Stimulated activated CD8-positive, alpha-beta memory T cell treated with anti-CD3 and anti-CD28 coated beads, Interleukin-4, amount 100 ng/mL, for 4 hours (primary cell): Measurements from ENCODE around the gene KIRREL3.

Experiments used
- DNase-seq, 2 donors: peaks; one replicate each; pipeline ENCODE4 v3.0.0-alpha.2; 2020; ENCODE audit warnings: low read depth in 2 of 2, low spot score in 1 of 2

The KIRREL3 gene

GRCh38 chr11:126585388-126585773, 415.2 kb downstream of the KIRREL3 start:
- DNase-seq = no peak

GRCh38 chr11:126583594-126584427, 416.8 kb downstream of the KIRREL3 start:
- DNase-seq = no peak

GRCh38 chr11:126583101-126583500, 417.5 kb downstream of the KIRREL3 start:
- no peak for DNase-seq

- no peak for DNase-seq
Measured at GRCh38 chr11:126581871-126582648, 418.5 kb downstream of the KIRREL3 start.

- DNase-seq = no peak
Measured at GRCh38 chr11:126578426-126578825, 422.1 kb downstream of the KIRREL3 start.

GRCh38 chr11:126578021-126578420, 422.5 kb downstream of the KIRREL3 start:
- DNase-seq = no peak

GRCh38 chr11:126575849-126576248, 424.7 kb downstream of the KIRREL3 start:
- no peak for DNase-seq

GRCh38 chr11:126573325-126573978, 427.1 kb downstream of the KIRREL3 start:
- no peak for DNase-seq

GRCh38 chr11:126570489-126570888, 430.1 kb downstream of the KIRREL3 start:
- no peak for DNase-seq

GRCh38 chr11:126567419-126567818, 433.2 kb downstream of the KIRREL3 start:
- no peak for DNase-seq

GRCh38 chr11:126564566-126564965, 436.0 kb downstream of the KIRREL3 start:
- no peak for DNase-seq

GRCh38 chr11:126561327-126561893, 439.2 kb downstream of the KIRREL3 start:
- DNase-seq = no peak

- DNase-seq = no peak
Measured at GRCh38 chr11:126560221-126560620, 440.3 kb downstream of the KIRREL3 start.

GRCh38 chr11:126548581-126549550, 451.7 kb downstream of the KIRREL3 start:
- DNase-seq = no peak

- no peak for DNase-seq
Measured at GRCh38 chr11:126547691-126548090, 452.9 kb downstream of the KIRREL3 start.

GRCh38 chr11:126547161-126547560, 453.4 kb downstream of the KIRREL3 start:
- DNase-seq = no peak

GRCh38 chr11:126546694-126547093, 453.9 kb downstream of the KIRREL3 start:
- no peak for DNase-seq

- no peak for DNase-seq
Measured at GRCh38 chr11:126546191-126546590, 454.4 kb downstream of the KIRREL3 start.

GRCh38 chr11:126545057-126545555, 455.5 kb downstream of the KIRREL3 start:
- no peak for DNase-seq
